H7 (cell line): Measurements from ENCODE around the gene TMEM272. TPM values are rescaled to one million over a fixed set of nuclear protein-coding genes. Genes with fewer than 3 reads are reported as not detected.

Experiments used
- DNase-seq: peaks from one replicate; pipeline ENCODE4 v3.0.0; 2012
- H3K27me3 ChIP-seq: 2 replicates; pipeline ENCODE4 v1.6.0; 2011; ENCODE audit warnings: mild to moderate bottlenecking, low read length; ENCODE audit not compliant: control insufficient read depth, insufficient read depth
- H3K36me3 ChIP-seq: replicated peaks from 2 replicates; pipeline ENCODE4 v1.5.1; 2011; ENCODE audit warnings: low read length; ENCODE audit not compliant: control insufficient read depth, insufficient read depth
- H3K4me3 ChIP-seq: 2 replicates; pipeline ENCODE4 v1.5.1; 2011; ENCODE audit warnings: low read depth, mild to moderate bottlenecking, control low read depth, low read length, moderate library complexity; ENCODE audit not compliant: insufficient read depth
- total RNA-seq: library from RNA; depleted of rRNA; stranded (reverse); fragments of >200 nt; shearing (Covaris generic); gene quantifications from 2 replicates; pipeline ENCODE4 v1.2.3, GENCODE V29; 2014

TMEM272 gene
- total RNA-seq, 1 experiment from 2014 or later: not detected

DNA sequence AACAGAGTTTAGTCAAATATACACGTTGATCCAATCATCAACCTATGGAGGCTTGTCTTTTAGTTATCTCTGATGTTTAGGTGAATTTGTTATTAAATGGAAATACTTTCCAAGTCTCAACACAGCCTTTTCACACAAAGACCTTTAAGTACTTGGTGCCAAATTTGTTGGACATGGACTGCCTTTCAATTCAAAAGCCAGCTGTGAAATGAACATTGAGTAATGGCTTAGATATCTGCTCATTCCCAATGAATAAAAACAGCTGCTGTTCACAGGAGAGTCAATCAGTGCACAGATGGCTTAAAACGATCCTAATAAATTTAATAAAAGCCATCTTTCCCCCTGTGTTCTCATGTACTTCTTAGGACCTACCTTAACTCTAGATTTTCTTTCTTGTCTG is 21.1 kb downstream of the TMEM272 start:
- no peak for DNase-seq
- Histone ChIP-seq H3K36me3 (no peaks in the 10 kb centered on the region), H3K27me3 (no peaks in the 10 kb centered on the region), H3K4me3 (no peak overlapping the region)

- DNase-seq: no peak
These were observed 21.6 kb downstream of the TMEM272 start for GRCh38 chr13:51823359-51823758.

DNA sequence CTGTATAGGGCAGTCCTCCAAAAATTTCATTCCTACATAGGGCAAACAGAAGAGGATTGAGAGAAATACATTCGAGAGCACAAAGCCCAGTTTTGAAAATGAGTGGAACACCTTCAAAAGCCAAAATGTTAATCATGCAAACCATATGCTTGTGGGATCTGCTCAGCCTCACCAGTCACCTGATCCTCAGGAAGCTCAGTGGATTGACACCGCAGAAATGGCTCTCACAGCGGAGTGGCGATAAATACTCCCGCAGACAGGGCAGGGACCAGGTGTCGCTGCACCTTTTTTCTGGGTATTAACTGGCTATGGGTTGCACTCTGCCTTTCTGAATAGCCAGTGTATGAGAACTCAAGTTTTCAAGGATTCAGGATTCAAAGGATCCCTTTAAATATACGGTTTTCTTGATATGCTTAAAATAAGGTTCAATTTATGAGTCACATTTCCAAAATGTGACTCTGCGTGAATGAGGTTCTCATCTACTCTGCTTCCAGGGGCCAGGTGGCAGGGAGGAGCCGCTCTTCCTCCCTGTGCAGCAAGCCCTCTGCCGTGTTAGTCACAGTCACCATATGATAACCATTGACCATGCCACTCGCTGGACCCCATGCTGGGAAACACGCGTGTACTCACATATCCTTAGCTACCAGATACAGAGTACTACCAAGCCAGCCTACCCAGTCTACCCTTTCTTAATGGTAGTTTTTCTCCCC is 22.7 kb downstream of the TMEM272 start:
- Histone ChIP-seq H3K36me3 (no peaks in the 10 kb centered on the region), H3K4me3 (no peak overlapping the region)

More at GRCh38 chr13:51823359-51823758, 21.6 kb downstream of the TMEM272 start:
- Histone ChIP-seq H3K36me3 (no peaks in the 10 kb centered on the region), H3K27me3 (no peaks in the 10 kb centered on the region), H3K4me3 (no peak overlapping the region)

DNA sequence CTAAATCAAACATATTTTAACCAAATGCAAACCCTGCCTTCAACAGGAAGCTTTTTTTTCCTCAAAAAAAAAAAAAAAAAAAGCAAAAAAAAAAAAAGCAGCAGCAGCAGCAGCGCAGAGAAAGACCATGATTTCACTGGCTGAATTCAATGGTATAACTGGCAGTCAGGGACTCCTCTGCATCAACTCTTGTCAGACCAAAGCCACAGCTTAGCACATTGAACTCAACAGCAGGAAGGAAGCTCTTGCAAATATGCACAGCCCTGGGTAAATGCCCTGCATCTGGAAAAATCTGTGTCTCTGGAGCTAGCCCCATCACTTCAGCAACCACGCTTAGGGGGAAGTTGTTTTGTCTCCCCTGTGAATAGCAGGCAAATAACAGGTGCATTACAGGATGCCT is 23.4 kb downstream of the TMEM272 start:
- Histone ChIP-seq H3K27me3 (no peaks in the 10 kb centered on the region), H3K4me3 (no peak overlapping the region), H3K36me3 (no peaks in the 10 kb centered on the region)
- DNase-seq: no peak

More for the DNA sequence above, 22.7 kb downstream of the TMEM272 start:
- no peaks in the 10 kb centered on the region for H3K27me3 ChIP-seq
- DNase-seq: no peak

DNA sequence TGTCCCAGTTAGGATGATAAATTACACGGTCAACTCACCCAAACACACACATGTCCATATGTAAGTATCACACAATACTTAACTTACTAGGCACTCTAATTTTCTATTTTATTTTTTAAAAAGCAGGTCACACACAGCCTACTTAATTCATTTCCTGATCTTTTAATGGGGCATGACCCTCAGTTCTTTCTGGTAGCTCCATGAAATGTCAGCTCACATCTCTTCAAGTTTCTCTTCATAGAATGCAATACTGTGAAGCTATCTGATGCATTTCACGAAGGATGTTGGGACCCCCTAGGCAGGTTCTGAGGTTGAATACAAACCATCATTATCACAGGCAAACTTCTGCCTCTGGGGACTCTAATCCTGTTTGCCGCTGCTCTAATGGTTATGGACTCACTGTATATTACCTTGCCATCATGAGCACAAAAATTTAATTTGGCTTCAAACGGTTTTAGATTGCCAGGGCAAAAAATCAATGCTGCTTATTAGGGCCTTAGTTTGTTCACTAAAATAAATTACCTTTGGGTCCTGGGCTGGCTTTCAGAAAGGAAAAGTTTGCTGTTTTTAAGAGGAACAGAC is 24.9 kb downstream of the TMEM272 start:
- no peak for DNase-seq
- H3K36me3 ChIP-seq: no peaks in the 10 kb centered on the region
- no peak overlapping the region for H3K4me3 ChIP-seq
- no peaks in the 10 kb centered on the region for H3K27me3 ChIP-seq

DNA sequence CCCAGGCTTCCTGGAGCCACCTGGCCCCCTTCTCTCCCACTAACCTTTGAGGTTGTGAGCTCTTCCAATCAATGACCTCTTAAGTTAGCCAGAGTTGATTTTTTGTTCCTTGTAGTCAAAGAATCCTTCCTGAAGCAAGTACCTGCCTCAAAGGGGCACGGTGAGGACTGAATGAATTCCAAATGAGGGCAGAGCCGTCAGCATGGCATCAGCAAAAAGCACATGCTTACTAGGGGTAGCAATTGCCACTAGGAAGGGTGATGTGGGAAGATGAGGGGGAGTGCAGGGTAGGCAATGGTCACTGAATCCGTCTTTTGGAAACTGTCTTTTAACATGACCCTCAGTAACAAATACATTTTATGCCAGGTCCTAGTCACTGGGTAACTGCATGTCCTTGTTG is 25.4 kb downstream of the TMEM272 start:
- H3K4me3 ChIP-seq: no peak overlapping the region
- H3K27me3 ChIP-seq: no peaks in the 10 kb centered on the region
- no peak for DNase-seq
- no peaks in the 10 kb centered on the region for H3K36me3 ChIP-seq

DNA sequence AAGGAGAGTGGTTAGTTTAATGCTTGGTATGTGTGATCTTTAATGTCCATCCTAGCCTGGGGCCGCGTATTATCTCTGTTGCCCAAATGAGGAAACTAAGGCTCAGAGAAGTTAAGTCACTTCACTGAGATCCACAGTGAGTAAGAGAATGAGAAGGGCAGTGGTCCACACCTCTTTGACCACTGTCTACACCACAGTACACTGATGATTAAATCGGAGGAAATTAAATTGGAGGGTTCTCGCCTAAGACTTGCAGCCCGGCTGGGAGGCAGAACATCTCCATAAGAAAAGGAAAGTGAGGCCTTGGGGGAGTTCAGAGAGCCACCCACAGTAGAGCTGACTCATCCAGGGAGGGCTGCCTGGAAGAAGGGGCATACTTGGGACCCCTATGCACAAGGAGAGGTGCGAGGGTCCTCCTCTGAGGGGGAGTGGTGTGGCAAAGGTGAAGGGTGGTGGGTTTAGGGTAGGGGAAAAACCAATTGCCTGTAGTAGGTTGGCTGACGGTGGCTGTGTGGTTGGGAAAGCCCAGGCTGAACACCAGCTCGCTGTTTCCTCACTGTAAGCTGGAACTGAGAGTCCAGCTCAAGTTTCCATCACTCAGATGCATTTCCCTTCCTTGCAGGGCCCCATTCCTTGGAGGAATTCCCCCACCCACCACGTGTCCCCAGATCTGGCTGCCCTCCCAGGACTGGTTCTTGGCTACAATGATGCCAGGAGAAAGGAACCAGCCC is 26.0 kb downstream of the TMEM272 start:
- DNase-seq: no peak
- Histone ChIP-seq H3K27me3 (no peaks in the 10 kb centered on the region), H3K36me3 (no peaks in the 10 kb centered on the region), H3K4me3 (no peak overlapping the region)

- no peak overlapping the region for H3K4me3 ChIP-seq
- H3K27me3 ChIP-seq: no peaks in the 10 kb centered on the region
- no peak for DNase-seq
- no peaks in the 10 kb centered on the region for H3K36me3 ChIP-seq
These were observed 26.7 kb downstream of the TMEM272 start for GRCh38 chr13:51818276-51818675.

DNA sequence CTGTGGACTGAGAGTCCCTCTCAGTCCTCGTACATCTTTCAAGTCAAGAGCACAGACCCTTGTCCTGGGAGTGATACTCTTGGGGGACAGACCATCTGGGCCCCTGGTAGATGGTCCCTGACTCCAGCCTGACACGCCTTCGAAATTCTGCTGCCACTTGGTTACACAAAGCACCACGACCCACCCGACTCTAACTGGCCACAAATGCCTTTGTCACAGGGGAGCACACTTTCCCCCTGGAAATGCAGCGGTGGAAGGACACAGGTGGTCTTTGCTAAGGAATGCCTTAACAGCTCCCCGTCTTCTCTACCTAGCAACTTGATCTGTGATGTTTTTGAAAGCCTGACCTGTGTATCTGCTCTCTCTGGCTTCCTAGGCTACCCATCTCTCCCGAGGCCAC is 27.3 kb downstream of the TMEM272 start:
- no peak overlapping the region for H3K4me3 ChIP-seq
- DNase-seq: no peak
- H3K27me3 ChIP-seq: no peaks in the 10 kb centered on the region
- no peaks in the 10 kb centered on the region for H3K36me3 ChIP-seq

- no peaks in the 10 kb centered on the region for H3K27me3 ChIP-seq
- no peak for DNase-seq
These were observed 28.2 kb downstream of the TMEM272 start for GRCh38 chr13:51816604-51817249.

GRCh38 chr13:51815848-51816247 is 29.1 kb downstream of the TMEM272 start:
- Histone ChIP-seq H3K4me3 (no peak overlapping the region), H3K36me3 (no peaks in the 10 kb centered on the region), H3K27me3 (no peaks in the 10 kb centered on the region)
- no peak for DNase-seq

More at GRCh38 chr13:51816604-51817249, 28.2 kb downstream of the TMEM272 start:
- no peak overlapping the region for H3K4me3 ChIP-seq
- H3K36me3 ChIP-seq: no peaks in the 10 kb centered on the region

GRCh38 chr13:51814825-51815650 is 29.9 kb downstream of the TMEM272 start:
- H3K27me3 ChIP-seq: no peaks in the 10 kb centered on the region
- DNase-seq: peak; percentile 87
- no peaks in the 10 kb centered on the region for H3K36me3 ChIP-seq
- no peak overlapping the region; the same call in 1 of the 2 replicates for H3K4me3 ChIP-seq

- Histone ChIP-seq H3K36me3 (no peaks in the 10 kb centered on the region), H3K4me3 (no peak overlapping the region), H3K27me3 (no peaks in the 10 kb centered on the region)
- no peak for DNase-seq
These were observed 30.9 kb downstream of the TMEM272 start for GRCh38 chr13:51814071-51814470.

GRCh38 chr13:51811920-51812451 is 33.0 kb downstream of the TMEM272 start:
- H3K36me3 ChIP-seq: no peaks in the 10 kb centered on the region
- H3K27me3 ChIP-seq: no peaks in the 10 kb centered on the region
- DNase-seq: no peak
- H3K4me3 ChIP-seq: no peak overlapping the region
